IMR-90 (cell line): Measurements from ENCODE around the gene GNAO1.

Experiments used
- BHLHE40 ChIP-seq: fragments of 150-350 bp; IDR thresholded peaks from 2 replicates; pipeline ENCODE4 v1.6.1; 2016; ENCODE audit warnings: mild to moderate bottlenecking, low read depth, low read length
- CEBPB ChIP-seq: IDR thresholded peaks from 2 replicates; pipeline ENCODE4 v1.6.1; 2012; ENCODE audit warnings: low read depth, low read length, improper control_type of control experiment
- CHD1 ChIP-seq: IDR thresholded peaks from 2 replicates; pipeline ENCODE4 v1.6.1; 2012; ENCODE audit warnings: low read depth, low read length, improper control_type of control experiment
- FOS ChIP-seq: fragments of 150-350 bp; IDR thresholded peaks from 2 replicates; pipeline ENCODE4 v1.6.1; 2016; ENCODE audit warnings: low read depth, low read length
- MAFK ChIP-seq: IDR thresholded peaks from 2 replicates; pipeline ENCODE4 v1.6.1; 2012; ENCODE audit warnings: low read depth, low read length, improper control_type of control experiment
- MXI1 ChIP-seq: IDR thresholded peaks from 2 replicates; pipeline ENCODE4 v1.6.1; 2012; ENCODE audit warnings: low read depth, mild to moderate bottlenecking, low read length, moderate library complexity, borderline replicate concordance
- NFE2L2 ChIP-seq: fragments of 150-350 bp; IDR thresholded peaks from 2 replicates; pipeline ENCODE4 v1.6.1; 2016; ENCODE audit warnings: low read depth, mild to moderate bottlenecking, low read length
- POLR2A ChIP-seq: IDR thresholded peaks from 2 replicates; pipeline ENCODE4 v1.6.1; 2012; ENCODE audit warnings: mild to moderate bottlenecking, low read depth, low read length
- RAD21 ChIP-seq: IDR thresholded peaks from 2 replicates; pipeline ENCODE4 v1.6.1; 2012; ENCODE audit warnings: low read length, improper control_type of control experiment
- SMC3 ChIP-seq: fragments of 150-350 bp; IDR thresholded peaks from 2 replicates; pipeline ENCODE4 v1.6.1; 2016; ENCODE audit warnings: low read depth, mild to moderate bottlenecking, antibody characterized with exemption, low read length, moderate library complexity
- TF ChIP-seq, protein P1 (sequence below): conservative IDR thresholded peaks from 2 replicates; pipeline ENCODE4 v1.5.1; 2012; ENCODE audit warnings: mild to moderate bottlenecking, low read depth, low read length, improper control_type of control experiment
- TF ChIP-seq, protein P2 (sequence below): fragments of 150-350 bp; IDR thresholded peaks from 2 replicates; pipeline ENCODE4 v1.6.1; 2016; ENCODE audit warnings: low read depth, mild to moderate bottlenecking, low read length, moderate library complexity, borderline replicate concordance
- TF ChIP-seq, protein P3 (sequence below): fragments of 150-350 bp; IDR thresholded peaks from 2 replicates; pipeline ENCODE4 v1.6.1; 2017; ENCODE audit warnings: mild to moderate bottlenecking, antibody characterized with exemption, low read length, low read depth

DNA sequence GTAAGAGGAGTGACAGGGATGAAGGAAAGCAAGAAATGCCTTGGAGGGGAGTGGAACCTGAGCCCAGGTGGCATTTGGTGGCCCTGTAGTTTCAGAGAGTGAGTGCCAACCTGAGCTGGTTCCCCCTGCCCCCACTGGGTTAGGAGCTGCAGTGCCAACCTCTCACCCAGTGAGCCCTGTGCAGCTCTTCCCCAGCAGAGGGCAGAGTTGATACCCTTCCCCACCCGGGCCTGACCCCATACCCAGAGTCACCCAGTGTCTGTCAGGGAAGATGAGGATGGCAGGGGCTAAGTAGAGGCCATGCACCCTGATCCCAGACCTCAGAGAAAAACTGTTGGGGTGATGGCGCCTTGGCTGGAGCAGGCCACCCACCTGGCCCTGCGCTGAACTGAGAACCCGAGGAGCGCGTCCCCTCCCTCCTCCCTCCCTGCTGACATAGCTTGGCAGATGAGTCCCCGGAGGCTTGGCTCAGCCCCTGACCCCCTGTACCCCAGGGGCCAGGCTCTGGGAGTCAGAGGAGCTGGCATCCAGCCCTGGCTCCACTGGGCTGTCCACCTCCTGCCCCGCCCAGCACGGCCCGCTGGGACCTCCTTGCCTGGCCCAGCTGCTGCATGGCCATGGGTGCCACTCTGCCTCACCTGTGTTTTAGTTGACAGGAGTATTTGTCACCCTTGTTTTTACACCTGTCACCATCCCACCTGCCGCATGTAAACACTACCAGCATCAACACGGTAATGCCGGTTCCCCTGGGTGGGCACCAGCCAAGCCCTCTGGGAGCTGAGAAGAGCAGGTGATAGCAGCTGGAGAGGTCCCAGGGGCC lies 120.1 kb downstream of the GNAO1 start:
- TF ChIP-seq, protein P1, sequence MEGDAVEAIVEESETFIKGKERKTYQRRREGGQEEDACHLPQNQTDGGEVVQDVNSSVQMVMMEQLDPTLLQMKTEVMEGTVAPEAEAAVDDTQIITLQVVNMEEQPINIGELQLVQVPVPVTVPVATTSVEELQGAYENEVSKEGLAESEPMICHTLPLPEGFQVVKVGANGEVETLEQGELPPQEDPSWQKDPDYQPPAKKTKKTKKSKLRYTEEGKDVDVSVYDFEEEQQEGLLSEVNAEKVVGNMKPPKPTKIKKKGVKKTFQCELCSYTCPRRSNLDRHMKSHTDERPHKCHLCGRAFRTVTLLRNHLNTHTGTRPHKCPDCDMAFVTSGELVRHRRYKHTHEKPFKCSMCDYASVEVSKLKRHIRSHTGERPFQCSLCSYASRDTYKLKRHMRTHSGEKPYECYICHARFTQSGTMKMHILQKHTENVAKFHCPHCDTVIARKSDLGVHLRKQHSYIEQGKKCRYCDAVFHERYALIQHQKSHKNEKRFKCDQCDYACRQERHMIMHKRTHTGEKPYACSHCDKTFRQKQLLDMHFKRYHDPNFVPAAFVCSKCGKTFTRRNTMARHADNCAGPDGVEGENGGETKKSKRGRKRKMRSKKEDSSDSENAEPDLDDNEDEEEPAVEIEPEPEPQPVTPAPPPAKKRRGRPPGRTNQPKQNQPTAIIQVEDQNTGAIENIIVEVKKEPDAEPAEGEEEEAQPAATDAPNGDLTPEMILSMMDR: no peak
- no peak for TF ChIP-seq SMC3
- TF ChIP-seq CEBPB: no peak
- TF ChIP-seq POLR2A: no peak
- no peak for TF ChIP-seq FOS
- no peak for TF ChIP-seq MXI1
- TF ChIP-seq MAFK: no peak
- TF ChIP-seq, protein P2, sequence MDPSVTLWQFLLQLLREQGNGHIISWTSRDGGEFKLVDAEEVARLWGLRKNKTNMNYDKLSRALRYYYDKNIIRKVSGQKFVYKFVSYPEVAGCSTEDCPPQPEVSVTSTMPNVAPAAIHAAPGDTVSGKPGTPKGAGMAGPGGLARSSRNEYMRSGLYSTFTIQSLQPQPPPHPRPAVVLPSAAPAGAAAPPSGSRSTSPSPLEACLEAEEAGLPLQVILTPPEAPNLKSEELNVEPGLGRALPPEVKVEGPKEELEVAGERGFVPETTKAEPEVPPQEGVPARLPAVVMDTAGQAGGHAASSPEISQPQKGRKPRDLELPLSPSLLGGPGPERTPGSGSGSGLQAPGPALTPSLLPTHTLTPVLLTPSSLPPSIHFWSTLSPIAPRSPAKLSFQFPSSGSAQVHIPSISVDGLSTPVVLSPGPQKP: no peak
- TF ChIP-seq RAD21: no peak
- TF ChIP-seq CHD1: no peak
- TF ChIP-seq, protein P3, sequence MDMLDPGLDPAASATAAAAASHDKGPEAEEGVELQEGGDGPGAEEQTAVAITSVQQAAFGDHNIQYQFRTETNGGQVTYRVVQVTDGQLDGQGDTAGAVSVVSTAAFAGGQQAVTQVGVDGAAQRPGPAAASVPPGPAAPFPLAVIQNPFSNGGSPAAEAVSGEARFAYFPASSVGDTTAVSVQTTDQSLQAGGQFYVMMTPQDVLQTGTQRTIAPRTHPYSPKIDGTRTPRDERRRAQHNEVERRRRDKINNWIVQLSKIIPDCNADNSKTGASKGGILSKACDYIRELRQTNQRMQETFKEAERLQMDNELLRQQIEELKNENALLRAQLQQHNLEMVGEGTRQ: no peak
- no peak for TF ChIP-seq NFE2L2
- TF ChIP-seq BHLHE40: no peak
